Epidermal melanocyte (primary cell): ENCODE measurements around the gene BNC2.
"Not testable (repeated sequence)": the region's sequence is repeated elsewhere in the genome, so short reads cannot be mapped to it uniquely, and the experiment has no call there.

ENCODE experiments used
- DNase-seq: peaks from one replicate; pipeline ENCODE4 v3.0.0; 2011; ENCODE audit warnings: low spot score; ENCODE audit not compliant: insufficient read length

The BNC2 gene

GRCh38 chr9:16870596-16871335 is at the start of gene BNC2:
BNC2 (minus strand) TSS chr9:16870670; CDS start chr9:16870648, 22 bp downstream.
- DNase-seq = peak; percentile 50

- DNase-seq = no peak
Measured at GRCh38 chr9:16918920-16919319, 48.5 kb upstream of the BNC2 start.

GRCh38 chr9:16915126-16915831 is 44.8 kb upstream of the BNC2 start:
- DNase-seq = no peak

- DNase-seq = no peak
Measured at GRCh38 chr9:16912197-16912596, 41.7 kb upstream of the BNC2 start.

- DNase-seq = not testable (repeated sequence)
Measured at GRCh38 chr9:16908206-16908605, 37.7 kb upstream of the BNC2 start.

- DNase-seq = no peak
Measured at GRCh38 chr9:16904655-16905054, 34.2 kb upstream of the BNC2 start.

GRCh38 chr9:16901590-16901989 is 31.1 kb upstream of the BNC2 start:
- DNase-seq = no peak

GRCh38 chr9:16899606-16900005 is 29.1 kb upstream of the BNC2 start:
- no peak for DNase-seq

- no peak for DNase-seq
Measured at GRCh38 chr9:16898464-16898863, 28.0 kb upstream of the BNC2 start.

GRCh38 chr9:16888594-16888993 is 18.1 kb upstream of the BNC2 start:
- DNase-seq = no peak

- DNase-seq = no peak
Measured at GRCh38 chr9:16885931-16886330, 15.5 kb upstream of the BNC2 start.

- no peak for DNase-seq
Measured at GRCh38 chr9:16884952-16885513, 14.6 kb upstream of the BNC2 start.

- DNase-seq = no peak
Measured at GRCh38 chr9:16884373-16884772, 13.9 kb upstream of the BNC2 start.

- DNase-seq = no peak
Measured at GRCh38 chr9:16883586-16883985, 13.1 kb upstream of the BNC2 start.

GRCh38 chr9:16882440-16882839 is 12.0 kb upstream of the BNC2 start:
- not testable (repeated sequence) for DNase-seq

- no peak for DNase-seq
Measured at GRCh38 chr9:16879416-16879815, 8.9 kb upstream of the BNC2 start.

- DNase-seq = no peak
Measured at GRCh38 chr9:16877256-16877655, 6.8 kb upstream of the BNC2 start.

- no peak for DNase-seq
Measured at GRCh38 chr9:16873126-16873802, 2.8 kb upstream of the BNC2 start.

GRCh38 chr9:16871336-16872151 is 1.1 kb upstream of the BNC2 start:
- peak; percentile 39 for DNase-seq

- DNase-seq = no peak
Measured at GRCh38 chr9:16869882-16870595, 431 bp downstream of the BNC2 start.
